Lung (tissue), 12 donors: ENCODE measurements around the gene HMCES. TPM values are rescaled to one million over a fixed set of nuclear protein-coding genes. Genes with fewer than 3 reads are reported as not detected.

Experiments used
- ATAC-seq: fragments of 200-7000 bp; cut with Tn5 transposase; one replicate; pipeline ENCODE4 v1.9.1; 2020; ENCODE audit warnings: moderate number of reproducible peaks; ENCODE audit not compliant: insufficient read depth, low FRiP score
- DNase-seq, 3 donors: peaks; one replicate each; pipeline ENCODE4 v3.0.0-alpha.2; 2013 to 2017
- H3K27ac ChIP-seq, 2 donors: one replicate each; pipeline ENCODE4 v1.5.1; 2013; ENCODE audit warnings: mild to moderate bottlenecking in 2 of 2, moderate library complexity in 2 of 2, control low read depth in 1 of 2, inconsistent platforms in 1 of 2, low read depth in 1 of 2, low read length in 1 of 2
- H3K27me3 ChIP-seq, 3 donors: one replicate each; pipeline ENCODE4 v1.5.1; 2013; ENCODE audit warnings: low read length in 2 of 3; ENCODE audit not compliant: control insufficient read depth in 3 of 3, insufficient read depth in 3 of 3
- H3K36me3 ChIP-seq, 4 donors: one replicate each; pipeline ENCODE4 v1.5.1; 2013; ENCODE audit warnings: low read length in 4 of 4, mild to moderate bottlenecking in 1 of 4, moderate library complexity in 1 of 4; ENCODE audit not compliant: control insufficient read depth in 4 of 4, insufficient read depth in 4 of 4
- H3K4me1 ChIP-seq, 5 donors: one replicate each; pipeline ENCODE4 v1.5.1; 2013; ENCODE audit warnings: low read length in 5 of 5, mild to moderate bottlenecking in 2 of 5, moderate library complexity in 1 of 5; ENCODE audit not compliant: control insufficient read depth in 5 of 5, insufficient read depth in 5 of 5
- H3K4me3 ChIP-seq: one replicate; pipeline ENCODE4 v1.5.1; 2013; ENCODE audit warnings: mild to moderate bottlenecking, control low read depth, moderate library complexity
- H3K9ac ChIP-seq, 2 donors: one replicate each; pipeline ENCODE4 v1.5.1; 2013; ENCODE audit warnings: low read length in 2 of 2, control low read depth in 1 of 2; ENCODE audit not compliant: insufficient read depth in 1 of 2
- H3K9me3 ChIP-seq, 4 donors: one replicate each; pipeline ENCODE4 v1.5.1; 2013; ENCODE audit warnings: low read length in 3 of 4, mild to moderate bottlenecking in 1 of 4, moderate library complexity in 1 of 4; ENCODE audit not compliant: control insufficient read depth in 4 of 4, insufficient read depth in 3 of 4
- WGBS, 2 donors: extraction: QIAGEN DNeasy Blood & Tissue Kit; methylation state at CpG; one replicate each; pipeline ENCODE4 v1.1.7; 2013; 5-methylcytosine and 5-hydroxymethylcytosine counted together
- polyA plus RNA-seq, 2 donors: library from polyadenylated mRNA; stranded (reverse); fragments of 200-250 nt; gene quantifications; one replicate each; pipeline ENCODE4 v1.2.1, GENCODE V29; 2013
- total RNA-seq, 2 donors: library from RNA; depleted of rRNA in 1 of 2; stranded (reverse); fragments of >200 nt in 1 of 2; gene quantifications; one replicate each; pipeline ENCODE4 v1.2.1, GENCODE V29; 2014 to 2021
- TF ChIP-seq, protein P1 (sequence below): IDR thresholded peaks from 2 replicates; pipeline ENCODE4 v1.5.1; 2012; ENCODE audit warnings: mild to moderate bottlenecking; ENCODE audit errors: control extremely low read depth, extremely low read depth
- donor health status: control.
- donor health status: control.
- donor health status: Bipolar disorder and iron deficiency.
- donor health status: healthy.
- donor health status: DM: yes; HTN: yes; CAD: no.

HMCES gene
- total and polyA plus RNA-seq, 4 donors: 23.2 to 36.6 (median 34.6) TPM

- H3K9ac ChIP-seq: no peak overlapping the region
- no peaks in the 10 kb centered on the region for H3K9me3 ChIP-seq
- H3K4me3 ChIP-seq: no peak overlapping the region
- 83 to 86% methylated on average over 2 of the region's 2 CpGs for WGBS, 2 donors
- peak in 1 of 3 donors; percentile 25 for DNase-seq
- no peak overlapping the region for H3K27ac ChIP-seq
- ATAC-seq: no peak
- peaks cover 0 to 5% (median 0%) of the 10 kb centered on the region in 4 donors for H3K36me3 ChIP-seq
- H3K4me1 ChIP-seq: peaks cover 2 to 14% (median 9%) of the 10 kb centered on the region in 5 donors
- H3K27me3 ChIP-seq: no peaks in the 10 kb centered on the region
- TF ChIP-seq, protein P1, sequence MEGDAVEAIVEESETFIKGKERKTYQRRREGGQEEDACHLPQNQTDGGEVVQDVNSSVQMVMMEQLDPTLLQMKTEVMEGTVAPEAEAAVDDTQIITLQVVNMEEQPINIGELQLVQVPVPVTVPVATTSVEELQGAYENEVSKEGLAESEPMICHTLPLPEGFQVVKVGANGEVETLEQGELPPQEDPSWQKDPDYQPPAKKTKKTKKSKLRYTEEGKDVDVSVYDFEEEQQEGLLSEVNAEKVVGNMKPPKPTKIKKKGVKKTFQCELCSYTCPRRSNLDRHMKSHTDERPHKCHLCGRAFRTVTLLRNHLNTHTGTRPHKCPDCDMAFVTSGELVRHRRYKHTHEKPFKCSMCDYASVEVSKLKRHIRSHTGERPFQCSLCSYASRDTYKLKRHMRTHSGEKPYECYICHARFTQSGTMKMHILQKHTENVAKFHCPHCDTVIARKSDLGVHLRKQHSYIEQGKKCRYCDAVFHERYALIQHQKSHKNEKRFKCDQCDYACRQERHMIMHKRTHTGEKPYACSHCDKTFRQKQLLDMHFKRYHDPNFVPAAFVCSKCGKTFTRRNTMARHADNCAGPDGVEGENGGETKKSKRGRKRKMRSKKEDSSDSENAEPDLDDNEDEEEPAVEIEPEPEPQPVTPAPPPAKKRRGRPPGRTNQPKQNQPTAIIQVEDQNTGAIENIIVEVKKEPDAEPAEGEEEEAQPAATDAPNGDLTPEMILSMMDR: no peak
These were observed 33.5 kb downstream of the HMCES start for GRCh38 chr3:129312021-129312639.

DNA sequence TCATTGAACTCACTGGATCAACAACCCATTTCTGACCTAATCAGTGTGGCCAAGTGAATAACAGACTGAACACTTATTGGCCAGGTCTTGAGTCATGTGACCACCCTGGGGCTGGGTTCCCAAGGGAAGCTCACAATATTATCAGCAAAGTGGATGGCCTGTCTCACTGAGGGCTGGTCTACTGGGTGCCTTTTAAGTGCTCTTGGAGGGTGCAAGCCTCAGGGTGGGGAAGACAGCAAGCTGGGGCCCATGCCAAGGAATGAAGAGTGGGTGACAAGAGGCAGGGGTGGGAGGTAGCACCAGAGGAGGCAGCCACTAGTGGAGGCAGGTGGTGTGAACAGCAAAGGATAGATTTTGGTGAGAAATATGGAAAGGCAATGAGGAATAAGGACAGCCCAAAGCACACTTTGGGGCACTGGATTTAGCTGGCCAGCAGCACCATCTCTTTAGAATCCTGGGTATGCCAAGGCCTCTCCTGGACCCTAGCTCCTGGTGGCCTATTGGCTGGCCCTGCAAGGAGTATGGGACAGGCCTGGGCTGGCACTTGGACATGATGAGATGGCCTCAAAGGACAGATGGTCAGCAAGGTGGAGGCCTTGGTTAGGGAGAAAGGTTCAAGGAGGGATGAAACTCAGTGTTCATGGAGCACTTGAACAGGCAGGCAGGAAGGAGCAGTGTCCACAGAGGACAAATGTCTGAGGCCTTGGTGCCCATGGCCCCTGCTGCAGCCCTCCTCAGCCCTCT is 34.2 kb downstream of the HMCES start:
- H3K9me3 ChIP-seq: no peaks in the 10 kb centered on the region
- H3K9ac ChIP-seq: no peak overlapping the region
- H3K4me1 ChIP-seq: peaks cover 3 to 19% (median 11%) of the 10 kb centered on the region in 5 donors
- TF ChIP-seq, protein P1: no peak
- peak overlapping the region in 1 of 2 donors; percentile 91 for H3K27ac ChIP-seq
- ATAC-seq: no peak
- no peak overlapping the region for H3K4me3 ChIP-seq
- H3K27me3 ChIP-seq: no peaks in the 10 kb centered on the region
- peak; percentile 22 to 47 (median 43) for DNase-seq
- H3K36me3 ChIP-seq: peaks cover 0 to 3% (median 0%) of the 10 kb centered on the region in 4 donors

DNA sequence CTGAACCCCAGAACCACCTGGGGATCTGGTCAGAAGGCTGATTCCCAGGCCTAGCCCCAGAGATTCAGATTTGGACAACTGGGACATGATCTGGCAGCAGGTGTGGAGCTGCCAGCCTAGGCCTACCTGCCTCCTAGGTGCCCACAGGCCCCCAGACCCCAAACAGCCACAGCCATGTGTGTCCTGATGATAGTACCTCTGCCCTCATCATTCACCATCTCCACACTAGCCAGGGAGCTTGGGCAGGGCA is 34.7 kb downstream of the HMCES start:
- ATAC-seq (no peak), DNase-seq (peak in 1 of 3 donors; percentile 47)
- peak overlapping the region in 1 of 2 donors; percentile 91 for H3K27ac ChIP-seq
- peaks cover 0 to 3% (median 0%) of the 10 kb centered on the region in 4 donors for H3K36me3 ChIP-seq
- TF ChIP-seq, protein P1: no peak
- no peak overlapping the region for H3K9ac ChIP-seq
- no peaks in the 10 kb centered on the region for H3K9me3 ChIP-seq
- H3K4me3 ChIP-seq: no peak overlapping the region
- no peaks in the 10 kb centered on the region for H3K27me3 ChIP-seq
- H3K4me1 ChIP-seq: peaks cover 3 to 22% (median 11%) of the 10 kb centered on the region in 5 donors
